NCI-H1436 treated with DMSO at 0.1 percent for 48 hours (cell line): ENCODE results near the gene KIAA1614.

Experiments
- DNase-seq: peaks from one replicate; lab custom pipeline; 2025; lab: John Stamatoyannopoulos, UW

The KIAA1614 gene

DNA sequence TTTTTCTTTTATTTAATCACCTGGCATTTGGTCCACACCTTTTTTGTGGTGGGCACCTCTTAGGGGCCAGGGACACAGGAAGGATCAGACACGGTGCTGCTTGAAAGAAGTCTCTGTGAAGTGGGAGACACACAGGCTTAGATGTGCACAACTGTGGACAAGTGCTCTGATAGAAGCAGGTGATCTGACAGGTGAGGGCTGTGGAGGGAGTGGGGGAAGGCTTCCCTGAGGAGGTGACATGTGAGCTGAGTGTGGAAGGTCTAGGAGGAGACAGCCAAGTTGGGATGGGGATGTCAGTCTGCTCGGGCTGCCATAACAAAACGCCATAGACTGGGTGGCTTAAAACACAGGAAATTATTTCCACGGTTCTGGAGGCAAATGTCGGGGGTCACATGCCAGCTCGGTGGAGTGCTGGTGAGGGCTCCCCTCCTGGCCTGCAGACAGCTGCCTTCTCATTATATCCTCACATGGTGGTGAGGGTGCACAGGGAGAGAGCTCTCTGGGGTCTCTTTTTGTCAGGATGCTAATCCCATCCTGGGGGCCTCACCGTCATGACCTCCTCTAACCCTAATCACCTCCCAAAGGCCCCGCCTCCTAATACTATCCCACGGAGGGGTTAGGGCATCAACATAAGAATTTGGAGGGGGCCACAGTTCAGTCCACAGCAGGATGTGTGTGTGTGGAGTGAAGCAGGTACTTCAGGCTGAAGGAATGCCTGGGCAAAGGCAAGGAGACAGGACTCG lies 5.2 kb upstream of the KIAA1614 start:
- no peak for DNase-seq

DNA sequence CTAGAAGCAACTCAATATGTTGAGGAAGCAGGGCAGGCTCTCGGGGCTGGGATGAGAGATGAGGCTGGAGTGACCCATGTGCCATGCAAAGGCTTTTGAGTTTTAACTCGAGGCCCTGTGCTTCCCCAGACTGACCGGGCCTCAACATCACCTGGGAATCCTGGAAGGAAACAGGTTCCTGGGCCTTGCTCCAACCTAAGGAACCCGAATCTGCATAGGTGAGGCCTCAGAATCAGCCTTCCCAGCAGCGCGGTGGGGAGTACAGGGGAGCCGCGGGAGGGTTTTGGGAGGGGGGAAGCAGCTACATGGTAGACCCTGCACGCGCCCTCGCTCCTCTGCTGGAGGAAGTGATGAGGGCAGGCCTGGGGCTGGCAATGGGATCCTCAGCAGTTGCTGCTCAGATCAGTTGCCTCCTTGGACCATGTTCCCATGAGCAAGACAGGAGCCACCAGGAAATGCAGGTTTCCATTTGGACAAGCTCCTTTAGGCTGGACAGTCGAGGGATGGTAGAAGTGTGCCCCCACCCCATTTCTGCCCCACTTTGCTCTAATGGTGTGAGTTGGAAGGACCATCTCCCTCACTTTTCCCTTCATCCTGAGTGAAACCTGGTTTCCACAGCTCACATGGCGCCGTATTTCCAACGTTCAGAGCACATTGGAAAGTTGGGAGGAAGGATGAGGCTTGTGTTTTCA lies 4.5 kb upstream of the KIAA1614 start:
- DNase-seq: no peak

DNA sequence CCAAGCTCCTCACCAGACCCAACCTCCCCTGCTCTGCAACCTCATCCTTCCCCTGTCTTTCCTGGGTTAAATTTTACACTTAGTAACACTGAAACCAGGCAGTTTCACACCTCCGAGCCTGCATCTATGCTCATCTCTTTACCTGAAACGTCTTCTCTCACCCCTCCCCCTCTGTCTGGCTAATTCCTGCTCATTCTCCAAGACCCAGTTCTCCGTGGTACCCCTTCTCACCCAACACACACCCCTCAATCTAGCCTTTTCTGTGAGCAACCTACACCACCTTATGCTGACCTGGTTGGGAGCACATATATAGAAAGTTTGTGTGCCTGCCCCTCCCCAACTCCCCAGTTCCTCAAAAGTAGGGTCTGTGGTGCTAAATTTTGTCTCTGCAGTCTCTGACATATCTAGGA lies 3.7 kb upstream of the KIAA1614 start:
- no peak for DNase-seq

DNA sequence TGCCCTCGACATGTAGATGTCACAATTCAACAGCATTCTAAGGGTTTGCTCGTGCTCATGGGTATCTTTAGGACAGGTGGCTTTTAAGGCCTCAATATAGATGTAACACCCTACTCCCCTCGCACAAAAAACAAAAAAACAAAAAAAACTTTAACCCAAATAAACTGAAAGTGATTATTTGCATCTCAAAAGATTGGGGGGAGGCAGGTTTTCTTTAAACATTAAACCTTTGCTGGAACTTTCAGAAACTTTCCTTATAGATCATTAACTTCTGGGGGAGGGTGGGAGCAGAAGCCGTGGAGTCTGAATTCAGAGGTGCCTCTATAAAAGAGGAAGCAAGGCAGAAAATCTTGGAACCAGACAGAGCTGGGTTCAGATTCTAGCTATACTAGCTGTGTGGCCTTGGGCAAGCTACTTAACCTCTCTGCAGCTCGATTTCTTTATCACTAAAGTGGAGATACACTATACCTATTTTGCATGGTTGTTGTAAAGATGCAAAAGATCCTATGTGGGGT lies 3.2 kb upstream of the KIAA1614 start:
- DNase-seq: no peak

DNA sequence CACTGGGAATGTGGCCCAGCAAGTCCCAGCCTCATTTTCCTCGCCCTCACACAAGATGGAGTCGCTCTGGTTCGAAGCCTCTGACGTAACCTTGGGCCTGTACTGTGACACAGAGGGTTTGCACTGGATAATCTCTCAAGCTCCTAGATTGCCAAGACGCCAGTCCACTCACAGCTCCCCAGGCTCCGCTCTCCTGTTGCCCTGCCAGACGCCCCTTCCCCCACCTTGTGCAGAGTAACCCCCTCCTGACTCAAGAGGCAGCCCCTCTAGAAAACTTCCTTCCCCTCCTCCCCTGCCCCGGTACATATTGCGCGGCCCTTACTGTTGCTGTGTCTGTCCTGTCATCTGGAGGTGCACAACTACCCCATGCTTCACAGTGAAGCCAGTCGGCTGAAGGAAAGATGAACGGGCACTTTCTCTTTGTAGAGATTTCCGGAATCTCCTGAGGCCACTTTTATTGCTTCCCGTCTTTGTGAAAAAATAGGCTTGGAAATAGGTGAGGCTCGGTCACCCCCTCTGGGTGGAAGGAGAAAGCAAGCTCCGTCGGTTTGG lies 981 bp upstream of the KIAA1614 start:
- no peak for DNase-seq

DNA sequence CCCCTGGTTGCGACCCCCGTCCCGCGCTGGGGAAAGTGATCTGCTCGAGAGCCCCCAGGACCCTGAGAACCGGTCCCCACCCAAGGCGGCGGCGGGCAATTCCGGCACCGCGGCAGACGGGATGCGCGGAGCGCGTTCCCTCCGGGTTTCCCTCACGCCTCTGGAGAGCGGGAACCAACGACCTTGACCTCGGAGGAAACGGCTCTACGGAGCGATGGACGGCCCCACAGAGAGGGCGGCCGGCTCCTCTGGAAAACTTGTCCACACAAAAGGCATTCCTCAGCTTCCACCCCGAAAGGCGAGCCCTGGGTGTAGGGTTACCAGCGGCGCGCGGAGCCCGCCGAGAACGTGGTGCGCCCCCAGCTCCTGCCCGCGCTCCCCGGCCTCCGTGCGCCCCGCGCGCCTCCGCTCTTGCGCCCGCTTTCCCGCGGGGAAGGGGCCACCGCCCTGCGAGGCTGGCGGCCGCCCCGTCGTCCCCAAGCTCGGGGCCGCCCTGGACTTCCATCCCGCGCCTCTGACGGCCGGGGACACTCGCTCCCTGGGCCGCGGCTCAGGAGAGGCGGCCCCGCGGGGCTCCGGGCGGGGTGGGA lies 391 bp upstream of the KIAA1614 start:
- DNase-seq: no peak

DNA sequence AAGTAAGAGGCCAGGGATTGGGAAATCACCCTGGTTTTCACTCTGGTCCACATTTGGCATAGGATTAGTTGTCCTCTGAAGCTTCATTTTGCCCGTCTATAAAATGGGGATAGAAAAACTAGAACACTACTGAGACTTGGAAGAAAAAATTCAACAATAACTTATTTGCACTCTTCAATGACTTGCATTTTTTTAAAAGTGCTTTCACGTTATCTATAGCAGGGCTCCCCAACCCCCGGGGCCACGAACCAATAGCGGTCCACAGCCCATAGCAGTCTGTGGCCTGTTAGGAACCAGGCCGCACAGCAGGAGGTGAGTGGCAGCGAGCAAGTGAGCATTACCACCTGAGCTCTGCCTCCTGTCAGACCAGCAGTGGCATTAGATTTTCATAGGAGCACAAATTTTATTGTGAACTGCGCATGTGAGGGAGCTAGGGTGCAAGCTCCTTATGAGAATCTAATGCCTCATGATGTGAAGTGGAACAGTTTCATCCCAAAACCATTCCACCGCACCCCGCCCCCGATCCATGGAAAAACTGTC lies 2.8 kb downstream of the KIAA1614 start:
- no peak for DNase-seq

DNA sequence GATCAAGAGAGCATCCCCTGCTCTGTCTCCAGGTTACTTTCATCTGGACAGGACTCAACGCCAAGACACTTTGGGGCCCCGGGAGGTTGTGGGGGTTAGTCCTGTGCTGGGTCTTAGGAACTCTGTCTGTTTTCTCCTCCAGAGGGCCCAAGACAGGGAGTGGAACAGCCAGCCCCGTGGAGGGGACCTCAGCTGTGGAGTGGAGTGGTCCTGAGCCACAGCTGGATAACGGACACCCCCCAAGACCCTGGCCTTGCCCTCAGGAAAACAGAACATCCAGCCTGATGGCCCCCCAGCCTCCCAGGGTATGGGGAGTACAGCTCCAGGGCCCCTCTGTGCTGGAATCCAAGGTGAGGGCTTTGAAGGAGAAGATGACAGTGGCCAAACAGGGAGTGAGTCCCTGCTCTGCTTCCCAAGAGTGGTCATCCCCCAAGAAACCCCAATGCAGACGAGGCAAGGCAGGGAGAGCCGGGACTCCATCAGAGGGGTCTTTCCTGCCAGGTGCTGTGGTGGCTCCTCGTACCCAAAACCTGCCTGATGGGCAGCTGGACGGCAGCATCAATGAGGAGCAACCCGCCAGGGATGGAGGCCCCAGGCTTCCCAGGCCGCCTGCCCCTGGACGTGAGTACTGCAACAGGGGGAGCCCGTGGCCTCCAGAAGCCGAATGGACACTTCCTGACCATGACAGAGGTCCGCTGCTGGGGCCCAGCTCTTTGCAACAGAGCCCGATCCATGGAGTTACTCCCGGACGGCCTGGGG lies 3.5 kb downstream of the KIAA1614 start:
- DNase-seq: no peak

DNA sequence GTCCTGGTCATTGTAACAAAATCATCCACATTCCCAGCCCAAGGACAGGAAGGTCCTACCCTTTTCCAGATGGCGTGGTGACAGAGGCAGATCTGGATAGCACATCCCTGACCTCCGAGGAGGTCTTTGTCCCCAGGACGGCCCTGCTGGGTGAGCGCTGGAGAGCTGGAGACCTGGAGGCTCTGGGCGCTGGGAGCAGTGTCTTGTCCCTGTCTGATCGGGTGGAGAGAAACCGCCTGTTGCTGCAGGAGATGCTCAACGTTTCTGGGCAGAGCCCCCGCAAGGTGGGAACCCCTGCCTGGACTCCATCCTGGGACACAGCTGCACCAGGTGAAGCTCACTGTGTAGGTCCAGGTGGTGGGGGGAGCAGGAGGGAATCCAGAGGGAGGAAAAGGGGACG lies 4.1 kb downstream of the KIAA1614 start:
- DNase-seq: no peak

DNA sequence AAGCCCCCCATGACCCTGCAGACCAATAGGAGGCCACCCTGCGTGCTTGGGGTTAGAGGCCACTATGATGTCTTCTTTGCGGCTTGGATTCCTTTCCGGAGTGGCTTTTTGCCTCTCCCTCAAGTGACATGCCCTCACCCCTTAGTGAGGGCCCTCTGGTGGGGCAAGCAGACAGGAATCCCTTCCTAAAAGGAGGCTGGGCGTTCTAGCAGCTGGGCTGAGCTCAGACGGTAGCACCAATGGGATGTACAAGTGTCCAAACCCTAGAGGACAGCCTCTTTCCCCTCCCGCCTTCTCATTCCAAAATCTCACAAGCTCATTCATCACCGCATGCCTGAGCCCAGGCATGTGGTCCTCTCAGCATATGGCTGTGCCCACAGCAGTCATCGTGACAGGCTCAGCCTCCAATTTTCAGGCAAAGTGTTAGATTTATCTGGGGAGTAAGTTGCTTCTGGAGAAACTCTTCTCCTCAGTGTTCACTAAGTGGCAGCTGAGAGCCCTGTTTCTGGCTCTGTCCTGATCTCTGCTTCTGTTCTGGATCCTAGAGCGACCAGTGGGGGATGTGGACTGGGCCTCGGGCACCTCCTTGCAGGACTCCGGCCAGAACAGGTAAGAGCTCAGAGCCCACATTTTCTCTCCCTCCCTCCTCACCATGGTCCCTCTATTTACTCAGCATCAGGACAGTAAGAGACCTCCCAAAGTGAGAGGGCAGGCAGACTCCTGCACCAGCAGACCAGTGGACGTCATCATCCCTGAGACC lies 4.8 kb downstream of the KIAA1614 start:
- DNase-seq: no peak

DNA sequence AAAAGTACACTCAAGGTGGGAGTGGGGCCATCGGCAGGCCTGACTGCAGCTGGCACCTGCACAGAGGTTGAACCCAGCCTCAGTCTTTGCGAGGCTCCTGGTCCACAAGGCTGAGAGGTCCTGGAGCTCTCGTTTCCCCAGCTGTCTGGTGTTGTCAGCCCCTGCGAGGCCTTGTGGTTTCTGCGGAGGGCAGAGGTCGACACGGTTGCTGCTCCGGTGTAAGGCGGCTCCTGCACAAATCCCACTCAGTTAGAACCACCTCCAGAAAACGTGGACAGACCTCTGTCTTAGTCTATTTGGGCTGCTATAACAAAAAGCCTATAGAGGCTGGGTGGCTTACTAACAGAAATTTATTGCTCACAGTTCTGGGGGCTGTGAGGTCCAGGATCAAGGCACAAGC lies 5.8 kb downstream of the KIAA1614 start:
- DNase-seq: no peak

DNA sequence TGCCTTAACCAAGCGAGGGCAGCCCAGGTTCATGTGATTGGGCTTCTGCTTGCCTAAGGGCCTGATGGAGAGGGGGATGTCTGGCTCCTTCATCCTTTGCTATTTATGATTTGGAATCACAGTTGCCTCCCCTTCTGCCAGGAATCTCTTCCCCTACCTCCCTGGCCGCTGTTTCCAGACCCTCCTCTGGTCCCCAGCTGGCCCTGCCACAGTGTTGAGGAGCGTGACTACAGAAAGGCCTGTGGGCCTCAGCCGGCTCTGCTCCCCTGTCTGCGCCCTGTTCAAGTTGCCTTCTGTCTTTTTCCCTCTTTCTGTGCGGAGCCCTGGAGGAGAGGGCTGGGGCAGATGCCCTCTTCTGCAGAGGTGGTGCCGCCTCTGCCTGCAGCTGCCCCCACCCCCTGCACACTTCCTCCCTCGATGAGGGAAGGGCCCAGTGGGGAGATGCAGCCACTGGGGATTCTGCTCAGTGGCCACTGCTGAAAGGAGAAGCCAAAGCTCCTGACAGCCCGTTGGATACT lies 6.5 kb downstream of the KIAA1614 start:
- DNase-seq: no peak

DNA sequence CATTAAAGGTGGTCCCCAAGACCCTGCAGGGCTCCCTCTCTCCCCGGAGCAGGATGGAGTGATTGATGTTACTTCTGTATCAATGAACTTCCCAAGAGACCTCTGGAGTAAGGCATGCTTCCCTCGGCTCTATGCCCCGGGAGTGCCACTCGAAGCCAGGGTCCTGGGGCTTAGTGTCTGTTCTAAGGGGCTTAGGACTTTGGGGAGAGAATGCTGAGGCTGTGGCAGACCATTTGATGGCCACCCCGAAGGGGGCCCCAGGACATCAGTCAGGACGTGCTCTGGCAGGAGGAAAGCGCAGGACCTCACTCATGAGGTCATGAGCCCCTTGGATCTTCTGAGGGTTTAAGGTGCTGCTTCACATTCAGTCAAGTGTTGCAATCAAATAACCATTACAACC lies 7.5 kb downstream of the KIAA1614 start:
- no peak for DNase-seq

DNA sequence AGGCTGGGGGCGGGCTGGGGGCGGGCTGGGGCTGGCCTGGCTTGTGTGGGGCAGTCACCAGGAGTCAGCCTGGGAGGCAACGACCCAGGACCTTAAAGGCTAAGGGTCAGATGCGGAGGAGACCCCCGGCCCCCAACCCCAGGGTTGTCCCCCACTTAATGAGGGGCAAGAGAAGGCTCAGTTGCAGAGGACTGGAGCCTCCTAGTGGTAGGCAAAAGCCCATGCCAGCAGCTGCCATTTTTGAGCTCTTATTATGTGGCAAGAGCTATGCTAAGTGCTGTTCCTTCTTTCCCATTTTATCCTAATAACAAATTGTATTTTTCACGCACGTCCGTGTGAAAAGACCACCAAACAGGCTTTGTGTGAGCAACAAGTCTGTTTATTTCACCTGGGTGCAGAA lies 8.0 kb downstream of the KIAA1614 start:
- no peak for DNase-seq

DNA sequence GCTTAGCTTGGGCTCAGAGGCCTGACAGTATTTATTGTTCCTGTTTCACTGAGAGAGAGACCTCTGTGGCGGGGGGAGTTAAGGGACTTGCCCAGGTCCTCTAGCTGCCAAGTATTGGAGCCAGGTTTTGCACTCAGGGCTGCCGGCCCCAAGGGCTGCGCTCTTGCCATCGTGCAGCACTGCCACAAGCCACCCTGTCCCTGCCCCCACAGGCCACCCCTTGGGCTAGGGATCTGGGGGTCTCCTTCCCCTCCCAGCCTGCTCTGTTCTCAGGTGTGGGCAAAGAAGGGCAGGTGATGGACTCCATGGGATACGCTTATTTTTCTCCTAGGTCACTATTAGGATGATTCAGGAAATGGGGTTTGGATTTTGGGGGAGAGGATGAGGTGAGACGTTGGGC lies 8.7 kb downstream of the KIAA1614 start:
- no peak for DNase-seq

DNA sequence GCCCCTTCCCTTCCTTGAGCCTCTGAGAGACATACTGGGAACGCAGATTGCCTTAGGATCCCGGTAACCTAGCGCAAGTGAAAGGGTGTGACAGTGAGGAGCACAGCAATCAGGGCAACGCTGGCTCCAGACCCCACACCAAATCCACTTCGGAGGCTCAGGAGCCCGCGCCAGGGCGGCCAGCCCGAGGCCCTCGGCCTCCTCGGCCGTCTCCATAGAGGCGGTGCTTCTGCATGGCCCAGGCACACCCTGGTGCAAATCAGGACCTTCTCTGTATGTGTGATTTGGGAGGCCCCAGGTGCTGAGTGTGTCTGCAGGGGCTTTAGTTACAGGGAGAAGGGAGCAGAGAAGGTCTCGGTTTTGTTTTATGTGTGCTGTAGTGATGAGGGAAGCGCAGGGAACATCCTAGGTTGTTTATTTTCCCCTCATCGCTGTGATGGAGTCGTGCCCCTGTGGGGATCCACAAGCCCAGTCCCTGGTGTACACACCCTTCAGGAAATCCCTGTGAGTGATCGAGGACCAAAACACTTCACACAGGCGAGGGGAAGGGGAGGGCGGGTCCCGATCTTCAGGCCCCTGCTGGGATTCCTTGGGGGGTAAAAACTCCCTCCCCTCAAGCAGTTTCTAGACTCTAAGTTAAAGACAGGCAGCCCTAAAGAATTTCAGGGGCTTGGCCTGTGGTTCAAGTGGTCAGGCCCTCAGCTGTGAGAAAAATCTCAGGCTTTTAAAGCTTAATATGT lies 9.4 kb downstream of the KIAA1614 start:
- no peak for DNase-seq

DNA sequence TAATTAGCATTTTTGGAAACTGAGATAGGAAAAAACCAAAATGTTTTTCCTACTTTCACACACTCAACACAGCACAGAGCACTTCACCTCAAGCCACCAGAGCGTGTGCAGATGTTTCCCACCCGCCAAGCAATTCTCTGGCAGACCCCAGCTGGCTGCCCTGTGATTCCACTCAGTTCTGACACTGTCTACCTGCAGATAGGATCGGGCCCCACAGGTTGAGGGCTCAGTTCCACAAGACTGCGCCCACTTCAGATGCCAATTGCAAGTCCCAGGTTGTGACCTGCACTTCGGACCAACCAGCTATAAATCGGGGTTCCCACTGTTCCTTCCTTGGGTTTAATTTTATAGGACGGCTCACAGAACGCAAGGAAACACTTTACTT lies 9.9 kb downstream of the KIAA1614 start:
- no peak for DNase-seq

DNA sequence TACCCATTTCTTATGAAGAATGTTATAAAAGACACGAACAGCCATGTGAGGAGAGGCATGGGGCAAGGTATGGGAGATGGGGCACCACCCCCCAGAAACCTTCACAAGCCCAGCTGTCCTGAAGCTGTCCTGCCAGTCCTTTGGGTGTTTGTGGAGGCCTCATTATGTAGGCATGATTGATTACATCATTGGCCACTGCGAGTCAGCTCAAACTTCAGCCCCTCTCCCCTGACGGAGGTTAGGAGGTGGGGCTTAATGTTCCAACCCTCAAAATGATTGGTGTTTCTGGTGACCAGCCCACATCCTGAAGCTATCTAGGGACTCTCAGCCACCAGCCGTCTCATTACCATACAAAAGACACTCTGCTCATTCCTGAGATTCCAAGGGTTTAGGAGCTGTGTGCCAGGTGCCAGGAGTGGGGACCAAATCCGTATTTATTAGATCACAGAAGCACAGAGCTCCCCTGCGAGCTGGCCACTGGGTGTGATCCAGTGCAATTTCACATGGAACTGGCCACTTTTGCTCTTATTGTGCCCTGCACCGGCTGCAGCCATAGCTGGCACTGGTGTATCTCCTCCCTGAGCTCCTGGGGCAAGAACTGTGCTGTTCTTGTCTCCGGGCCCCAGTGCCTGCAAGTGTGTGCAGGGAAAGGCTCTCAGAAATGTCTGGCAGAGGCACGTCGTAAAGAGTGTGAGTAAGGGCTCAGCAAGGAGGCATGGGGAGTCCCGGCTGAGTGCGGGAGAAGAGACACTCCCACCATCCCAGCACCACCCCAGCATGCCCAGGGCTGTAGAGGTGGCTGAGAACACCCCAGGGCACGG lies 10.5 kb downstream of the KIAA1614 start:
- DNase-seq: no peak

DNA sequence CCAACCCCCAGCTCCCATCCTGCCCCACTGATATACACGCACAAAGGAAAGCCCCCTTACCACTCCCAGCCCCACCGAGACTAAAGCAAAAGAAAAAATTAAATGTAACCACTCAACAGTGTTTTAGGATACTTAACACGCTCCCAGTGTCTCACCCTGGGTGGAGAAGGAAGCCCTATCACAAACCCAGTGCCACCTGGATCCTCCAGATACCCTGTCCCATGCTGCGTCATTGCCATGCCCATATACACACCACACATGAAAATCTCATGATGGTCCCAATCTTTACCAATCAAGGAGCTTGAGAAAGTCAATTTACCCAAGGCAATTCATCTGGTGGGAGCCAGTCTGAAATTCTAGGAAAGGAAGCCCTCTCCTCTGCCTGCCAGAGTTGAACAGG lies 11.2 kb downstream of the KIAA1614 start:
- DNase-seq: no peak
